Measurements from ENCODE around the gene OTOGL. TPM values are rescaled to one million over a fixed set of nuclear protein-coding genes. Genes with fewer than 3 reads are reported as not detected.
"Not testable (repeated sequence)": the region's sequence is repeated elsewhere in the genome, so short reads cannot be mapped to it uniquely, and the experiment has no call there.

The OTOGL gene
- polyA plus RNA-seq, 3 donors = not detected

GRCh38 chr12:80142640-80143039, 43.3 kb downstream of the OTOGL start:
- H3K4me3 Mint-ChIP-seq = no peak overlapping the region
- no peaks in the 10 kb centered on the region for H3K27me3 ChIP-seq (ENCODE audit: control insufficient read depth in 2 of 2, insufficient read depth in 2 of 2, low read length in 2 of 2)
- H4K20me1 ChIP-seq (ENCODE audit: insufficient read depth, low read length) = no peaks in the 10 kb centered on the region
- no peak overlapping the region for H3K27ac ChIP-seq (ENCODE audit: low read depth in 1 of 2, low read length in 2 of 2)
- no peak overlapping the region for H3K9ac ChIP-seq (ENCODE audit: insufficient read depth, low read length, poor library complexity, severe bottlenecking)
- H3K27me3 Mint-ChIP-seq (ENCODE audit: low read depth in 3 of 3) = peaks cover 0 to 1% (median 0%) of the 10 kb centered on the region in 3 donors
- no peak for DNase-seq
- H3K4me2 ChIP-seq (replicated peaks; ENCODE audit: extremely low read depth, low read length, poor library complexity, severe bottlenecking) = no peak overlapping the region
- no peaks in the 10 kb centered on the region for H3K36me3 ChIP-seq (replicated peaks in 1 of 2; ENCODE audit: control insufficient read depth in 1 of 2, insufficient read depth in 2 of 2, low read length in 2 of 2)
- H3K36me3 Mint-ChIP-seq = no peaks in the 10 kb centered on the region
- no peaks in the 10 kb centered on the region for H3K79me2 ChIP-seq (ENCODE audit: insufficient read depth, low read length)
- H2AFZ ChIP-seq (ENCODE audit: insufficient read depth, low read depth, low read length, poor library complexity, severe bottlenecking) = no peak overlapping the region
- no peaks in the 10 kb centered on the region for H3K4me1 Mint-ChIP-seq
- peaks cover 0 to 3% (median 2%) of the 10 kb centered on the region in 7 donors for H3K9me3 Mint-ChIP-seq
- no peak overlapping the region for H3K4me3 ChIP-seq (replicated peaks in 1 of 3; ENCODE audit: low read depth in 2 of 3, low read length in 3 of 3)
- no peak for TF ChIP-seq CTCF (IDR thresholded peaks at IDR 0.05)
- H3K9me3 ChIP-seq (replicated peaks in 1 of 2; ENCODE audit: control insufficient read depth in 1 of 2, insufficient read depth in 1 of 2, low read length in 2 of 2) = no peaks in the 10 kb centered on the region
- H3K4me1 ChIP-seq (ENCODE audit: control insufficient read depth in 1 of 2, insufficient read depth in 2 of 2, low read length in 2 of 2) = no peaks in the 10 kb centered on the region
- intact Hi-C loops (cut with micrococcal nuclease) = no loop called here
- H3K27ac Mint-ChIP-seq = no peak overlapping the region
- WGBS (ENCODE audit: insufficient coverage) = 50% methylated on average over 1 of the region's 2 CpGs

GRCh38 chr12:80143537-80143936, 44.2 kb downstream of the OTOGL start:
- H2AFZ ChIP-seq (ENCODE audit: insufficient read depth, low read depth, low read length, poor library complexity, severe bottlenecking) = no peak overlapping the region
- H3K27ac ChIP-seq (ENCODE audit: low read depth in 1 of 2, low read length in 2 of 2) = no peak overlapping the region
- no peak overlapping the region for H3K4me3 ChIP-seq (replicated peaks in 1 of 3; ENCODE audit: low read depth in 2 of 3, low read length in 3 of 3)
- no peak overlapping the region for H3K4me2 ChIP-seq (replicated peaks; ENCODE audit: extremely low read depth, low read length, poor library complexity, severe bottlenecking)
- no peaks in the 10 kb centered on the region for H3K4me1 ChIP-seq (ENCODE audit: control insufficient read depth in 1 of 2, insufficient read depth in 2 of 2, low read length in 2 of 2)
- TF ChIP-seq CTCF (IDR thresholded peaks at IDR 0.05) = no peak
- 88% methylated on average over 2 of the region's 4 CpGs for WGBS (ENCODE audit: insufficient coverage)
- no peak overlapping the region for H3K4me3 Mint-ChIP-seq
- H3K9me3 Mint-ChIP-seq = peaks cover 0 to 3% (median 2%) of the 10 kb centered on the region in 7 donors
- DNase-seq = no peak
- H3K36me3 Mint-ChIP-seq = no peaks in the 10 kb centered on the region
- no peaks in the 10 kb centered on the region for H3K9me3 ChIP-seq (replicated peaks in 1 of 2; ENCODE audit: control insufficient read depth in 1 of 2, insufficient read depth in 1 of 2, low read length in 2 of 2)
- H3K27ac Mint-ChIP-seq = no peak overlapping the region
- H3K9ac ChIP-seq (ENCODE audit: insufficient read depth, low read length, poor library complexity, severe bottlenecking) = no peak overlapping the region
- H3K27me3 ChIP-seq (ENCODE audit: control insufficient read depth in 2 of 2, insufficient read depth in 2 of 2, low read length in 2 of 2) = no peaks in the 10 kb centered on the region
- peaks cover 0 to 1% (median 0%) of the 10 kb centered on the region in 3 donors for H3K27me3 Mint-ChIP-seq (ENCODE audit: low read depth in 3 of 3)
- no peaks in the 10 kb centered on the region for H3K4me1 Mint-ChIP-seq
- intact Hi-C loops (cut with micrococcal nuclease) = no loop called here
- H4K20me1 ChIP-seq (ENCODE audit: insufficient read depth, low read length) = no peaks in the 10 kb centered on the region
- H3K79me2 ChIP-seq (ENCODE audit: insufficient read depth, low read length) = no peaks in the 10 kb centered on the region
- H3K36me3 ChIP-seq (replicated peaks in 1 of 2; ENCODE audit: control insufficient read depth in 1 of 2, insufficient read depth in 2 of 2, low read length in 2 of 2) = no peaks in the 10 kb centered on the region

- H3K4me1 ChIP-seq (ENCODE audit: control insufficient read depth in 1 of 2, insufficient read depth in 2 of 2, low read length in 2 of 2); H3K27me3 Mint-ChIP-seq (ENCODE audit: low read depth in 3 of 3); intact Hi-C loops (cut with micrococcal nuclease); H4K20me1 ChIP-seq (ENCODE audit: insufficient read depth, low read length); H2AFZ ChIP-seq (ENCODE audit: insufficient read depth, low read depth, low read length, poor library complexity, severe bottlenecking); DNase-seq; H3K36me3 ChIP-seq (replicated peaks in 1 of 2; ENCODE audit: control insufficient read depth in 1 of 2, insufficient read depth in 2 of 2, low read length in 2 of 2); H3K79me2 ChIP-seq (ENCODE audit: insufficient read depth, low read length); H3K4me3 Mint-ChIP-seq; H3K4me1 Mint-ChIP-seq; H3K27ac ChIP-seq (ENCODE audit: low read depth in 1 of 2, low read length in 2 of 2); H3K27me3 ChIP-seq (ENCODE audit: control insufficient read depth in 2 of 2, insufficient read depth in 2 of 2, low read length in 2 of 2); H3K9me3 ChIP-seq (replicated peaks in 1 of 2; ENCODE audit: control insufficient read depth in 1 of 2, insufficient read depth in 1 of 2, low read length in 2 of 2); H3K27ac Mint-ChIP-seq; H3K4me2 ChIP-seq (replicated peaks; ENCODE audit: extremely low read depth, low read length, poor library complexity, severe bottlenecking); H3K36me3 Mint-ChIP-seq; H3K4me3 ChIP-seq (replicated peaks in 1 of 3; ENCODE audit: low read depth in 2 of 3, low read length in 3 of 3); H3K9ac ChIP-seq (ENCODE audit: insufficient read depth, low read length, poor library complexity, severe bottlenecking): not testable (repeated sequence)
- 100% methylated on average over 1 of the region's 26 CpGs for WGBS (ENCODE audit: insufficient coverage)
- H3K9me3 Mint-ChIP-seq = peaks cover 0 to 20% (median 4%) of the 10 kb centered on the region in 7 donors
Measured at GRCh38 chr12:80149547-80150313, 50.4 kb downstream of the OTOGL start.
